Fibroblast of peridontal ligament (primary cell): ENCODE results near the gene SMYD1.

ENCODE experiments used
- DNase-seq: peaks from one replicate; pipeline ENCODE4 v3.0.0-alpha.2; 2010; ENCODE audit errors: extremely low read depth

Gene SMYD1

DNA sequence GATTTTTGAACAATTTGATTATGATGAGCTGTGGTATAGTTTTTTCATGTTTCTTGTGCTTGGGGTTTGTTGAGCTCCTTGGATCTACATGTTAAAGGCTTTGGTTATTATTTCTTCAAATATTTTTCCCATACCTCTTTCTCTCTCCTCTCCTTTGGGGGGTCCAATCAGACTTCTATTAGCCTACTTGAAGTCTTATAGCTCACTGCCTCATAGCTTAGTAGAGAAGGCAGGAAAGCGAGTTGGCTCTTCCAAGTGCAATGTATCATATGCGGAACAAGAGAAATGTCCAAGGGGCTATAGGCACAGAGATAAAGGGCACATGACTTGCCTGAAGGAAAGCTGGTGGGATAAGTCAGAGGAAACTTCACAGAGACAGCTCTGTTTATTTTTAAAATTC lies 74.3 kb downstream of the SMYD1 start:
- DNase-seq = no peak

DNA sequence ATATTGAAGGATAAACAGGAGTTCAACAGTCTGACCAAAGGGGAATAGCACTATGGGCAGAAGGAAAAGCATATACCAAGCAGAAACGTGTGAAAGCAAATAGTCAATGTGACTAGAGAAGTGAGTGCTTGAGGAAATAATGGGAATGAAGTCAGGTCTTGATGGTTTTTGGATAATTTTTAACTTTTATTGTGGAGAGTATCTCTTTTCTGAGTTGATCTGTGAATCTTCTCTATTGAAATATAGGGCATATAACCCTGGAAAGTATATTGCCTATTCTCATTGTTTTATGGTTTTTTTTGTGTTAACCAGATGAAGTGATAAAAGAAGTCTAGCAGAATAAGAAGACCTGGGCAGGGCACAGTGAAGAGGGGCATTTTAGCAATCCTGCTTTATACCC lies 76.6 kb downstream of the SMYD1 start:
- DNase-seq = no peak

GRCh38 chr2:88144914-88145497 lies 77.4 kb downstream of the SMYD1 start:
- DNase-seq = no peak

GRCh38 chr2:88146590-88146989 lies 79.0 kb downstream of the SMYD1 start:
- no peak for DNase-seq

DNA sequence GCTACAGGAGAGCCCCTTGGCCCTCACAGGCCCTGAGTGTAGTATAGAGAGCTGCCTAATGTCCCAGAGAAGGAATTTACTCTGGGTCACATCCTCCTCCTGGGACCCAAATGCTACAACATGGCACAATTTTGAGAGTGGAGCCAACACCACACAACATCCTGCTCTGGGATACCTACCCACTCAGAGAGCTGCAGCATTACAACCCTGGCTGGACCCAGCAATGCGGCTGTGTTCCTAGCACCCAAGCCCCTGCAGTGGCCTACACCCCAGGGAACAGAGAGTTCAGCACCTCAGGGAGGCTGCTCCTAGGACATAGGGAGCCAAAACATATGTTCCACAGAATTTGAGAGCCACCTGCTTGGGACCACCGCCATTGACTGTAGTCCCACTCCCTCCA lies 79.5 kb downstream of the SMYD1 start:
- DNase-seq = no peak

DNA sequence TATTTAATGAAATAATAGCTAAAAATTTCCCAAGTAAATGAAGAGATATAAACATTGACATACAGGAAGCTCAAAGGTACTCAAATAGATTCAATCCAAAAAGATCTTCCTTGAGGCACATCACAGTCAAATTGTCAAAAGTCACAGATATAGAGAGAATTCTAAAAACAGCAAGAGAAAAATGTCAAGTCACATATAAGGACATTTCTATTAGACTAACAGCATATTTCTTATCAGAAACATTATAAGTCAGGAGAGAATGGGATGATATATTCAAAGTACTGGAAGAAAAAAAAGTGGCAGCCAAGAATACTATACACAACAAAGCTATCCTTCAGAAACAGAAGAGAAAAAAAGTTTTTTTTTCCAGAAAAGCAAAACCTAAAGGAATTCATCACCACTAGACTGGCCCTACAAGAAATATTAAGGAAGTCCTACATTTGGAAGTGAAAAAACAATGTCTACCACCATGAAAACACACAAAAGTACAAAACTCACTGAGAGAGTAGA lies 81.4 kb downstream of the SMYD1 start:
- DNase-seq = no peak

GRCh38 chr2:88159481-88159880 lies 91.9 kb downstream of the SMYD1 start:
- DNase-seq = no peak

- DNase-seq = peak; percentile 82
Measured at GRCh38 chr2:88159955-88160415, 92.4 kb downstream of the SMYD1 start.

DNA sequence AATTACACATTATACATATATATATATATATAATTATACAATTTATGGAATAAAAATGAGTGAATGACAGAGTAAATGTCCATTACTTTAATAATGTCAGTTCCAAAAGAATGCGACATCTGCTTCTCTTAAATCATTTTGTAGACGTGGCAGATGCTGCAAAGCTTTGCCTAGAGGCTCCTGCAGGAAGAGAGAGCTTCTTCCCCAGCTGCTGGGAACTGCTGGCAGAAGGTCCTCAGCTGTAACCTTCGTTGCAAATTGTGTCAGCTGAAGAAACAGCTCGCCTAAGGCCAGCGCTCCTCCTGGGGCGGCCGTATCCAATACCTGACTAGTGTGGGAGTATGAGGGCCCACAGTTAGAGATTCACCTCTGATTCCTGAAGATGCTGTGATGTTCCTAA lies 92.9 kb downstream of the SMYD1 start:
- DNase-seq = no peak

DNA sequence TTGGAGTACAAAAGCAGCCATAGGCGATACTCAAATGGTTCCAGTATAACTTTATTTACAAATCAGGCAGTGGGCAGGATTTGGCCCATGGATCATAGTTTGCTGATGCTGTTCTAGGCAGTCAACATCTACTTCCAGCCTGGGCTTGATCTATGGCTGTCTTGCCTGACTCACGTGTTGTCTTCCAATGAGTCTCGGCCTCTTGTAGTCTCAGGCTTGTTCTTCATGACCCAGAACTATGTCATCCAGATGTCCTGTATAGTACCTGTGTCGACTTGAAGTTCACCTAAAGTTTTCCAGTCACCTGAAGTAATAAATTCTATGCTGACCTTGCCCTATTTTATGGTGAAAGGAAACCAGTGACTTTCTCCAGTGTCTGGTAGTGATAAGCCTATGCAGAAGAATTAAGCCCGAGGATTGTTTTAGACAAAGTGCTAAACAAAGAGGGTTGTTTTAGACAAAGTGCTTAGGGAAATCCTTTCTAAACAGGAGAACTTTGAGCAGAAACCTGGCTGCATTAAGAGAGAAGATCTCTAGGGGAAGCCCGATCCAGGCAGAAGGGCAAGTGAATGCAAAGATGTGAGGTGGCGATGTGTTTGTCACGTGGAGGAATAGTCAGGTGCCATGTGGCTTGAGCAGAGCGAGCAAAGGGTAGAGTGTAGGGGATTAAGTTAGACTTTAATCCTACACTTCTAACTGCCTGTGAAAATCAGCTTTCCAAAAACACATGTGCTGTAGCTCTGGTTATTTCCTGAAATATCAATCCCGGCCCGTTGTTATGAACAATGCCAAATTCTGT lies 94.0 kb downstream of the SMYD1 start:
- no peak for DNase-seq
